Dedifferentiated amniotic fluid mesenchymal stem cell (primary cell): ENCODE data around the gene SLAMF1.
"Not testable (repeated sequence)": the region's sequence is repeated elsewhere in the genome, so short reads cannot be mapped to it uniquely, and the experiment has no call there.

Experiments used
- DNase-seq: peaks from one replicate; pipeline ENCODE4 v3.0.0-alpha.2; 2016; ENCODE audit errors: extremely low spot score

The SLAMF1 gene

GRCh38 chr1:160640359-160641123 is 6.3 kb downstream of the SLAMF1 start:
- DNase-seq = no peak

GRCh38 chr1:160639652-160640051 is 7.2 kb downstream of the SLAMF1 start:
- DNase-seq = no peak

GRCh38 chr1:160638926-160639325 is 7.9 kb downstream of the SLAMF1 start:
- no peak for DNase-seq

- DNase-seq = no peak
Measured at GRCh38 chr1:160638540-160638857, 8.3 kb downstream of the SLAMF1 start.

GRCh38 chr1:160637821-160638539 is 8.9 kb downstream of the SLAMF1 start:
- DNase-seq = no peak

- DNase-seq = no peak
Measured at GRCh38 chr1:160637065-160637464, 9.8 kb downstream of the SLAMF1 start.

- DNase-seq = no peak
Measured at GRCh38 chr1:160636547-160636946, 10.3 kb downstream of the SLAMF1 start.

- no peak for DNase-seq
Measured at GRCh38 chr1:160636076-160636475, 10.8 kb downstream of the SLAMF1 start.

GRCh38 chr1:160634543-160635491 is 12.0 kb downstream of the SLAMF1 start:
- DNase-seq = no peak

GRCh38 chr1:160633330-160633903 is 13.4 kb downstream of the SLAMF1 start:
- no peak for DNase-seq

- no peak for DNase-seq
Measured at GRCh38 chr1:160631983-160632625, 14.7 kb downstream of the SLAMF1 start.

- DNase-seq = no peak
Measured at GRCh38 chr1:160630523-160631451, 16.1 kb downstream of the SLAMF1 start.

- DNase-seq = no peak
Measured at GRCh38 chr1:160629286-160630210, 17.3 kb downstream of the SLAMF1 start.

GRCh38 chr1:160628799-160629263 is 18.0 kb downstream of the SLAMF1 start:
- no peak for DNase-seq

GRCh38 chr1:160627677-160628289 is 19.1 kb downstream of the SLAMF1 start:
- not testable (repeated sequence) for DNase-seq

GRCh38 chr1:160626509-160627342 is 20.1 kb downstream of the SLAMF1 start:
- DNase-seq = no peak

GRCh38 chr1:160625725-160626498 is 20.9 kb downstream of the SLAMF1 start:
- DNase-seq = no peak
